ENCODE data around the gene ZPBP2. TPM values are rescaled to one million over a fixed set of nuclear protein-coding genes. Genes with fewer than 3 reads are reported as not detected.
A peak's percentile ranks its signal among the peaks of the same experiment; 100 is the strongest.

The ZPBP2 gene
- total RNA-seq, 1 experiment from 2014 or later: not detected

DNA sequence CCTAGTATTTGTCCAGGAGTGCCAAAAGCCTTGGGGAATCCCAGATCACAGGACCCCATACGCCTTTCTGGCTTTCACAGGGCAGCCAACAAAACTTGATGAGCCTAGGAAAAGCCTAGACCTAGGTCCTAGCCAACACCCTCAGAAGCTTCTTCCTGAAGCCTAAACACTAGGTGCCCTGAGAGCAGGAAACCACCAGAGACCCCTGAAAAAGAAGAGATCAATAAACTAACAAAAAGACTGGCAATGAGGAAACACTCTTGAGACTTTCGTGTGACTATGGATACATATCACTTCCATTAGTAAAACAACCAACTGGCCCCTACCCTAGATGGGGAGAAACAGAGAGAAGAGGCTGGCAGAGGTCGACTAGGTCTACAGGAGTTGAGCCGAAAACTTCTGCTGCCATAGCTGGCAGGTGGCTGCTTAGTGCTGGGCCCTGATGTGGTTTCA, 58.2 kb downstream of the ZPBP2 start:
- ChIA-PET CTCF (interaction anchor here (1.0 to 2.4 kb wide), 2 partner anchors 33 to 54 kb away, joined by 4 to 8 read pairs; partner anchors contain the start of gene PSMD3), POLR2A (interaction anchor here (0.5 to 1.9 kb wide), 3 partner anchors 27 to 54 kb away, joined by 3 to 6 read pairs (median 4); partner anchors contain the start of gene PSMD3)
- TF ChIP-seq RELA (CRISPR knock-in tag; IDR thresholded peaks at IDR 0.05; ENCODE audit: borderline replicate concordance): no peak
- no peak for TF ChIP-seq ZNF317 (CRISPR knock-in tag; IDR thresholded peaks at IDR 0.05; ENCODE audit: borderline replicate concordance, low read depth)
- TF ChIP-seq, protein P1, sequence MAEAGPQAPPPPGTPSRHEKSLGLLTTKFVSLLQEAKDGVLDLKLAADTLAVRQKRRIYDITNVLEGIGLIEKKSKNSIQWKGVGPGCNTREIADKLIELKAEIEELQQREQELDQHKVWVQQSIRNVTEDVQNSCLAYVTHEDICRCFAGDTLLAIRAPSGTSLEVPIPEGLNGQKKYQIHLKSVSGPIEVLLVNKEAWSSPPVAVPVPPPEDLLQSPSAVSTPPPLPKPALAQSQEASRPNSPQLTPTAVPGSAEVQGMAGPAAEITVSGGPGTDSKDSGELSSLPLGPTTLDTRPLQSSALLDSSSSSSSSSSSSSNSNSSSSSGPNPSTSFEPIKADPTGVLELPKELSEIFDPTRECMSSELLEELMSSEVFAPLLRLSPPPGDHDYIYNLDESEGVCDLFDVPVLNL (CRISPR knock-in tag; IDR thresholded peaks at IDR 0.05; ENCODE audit: borderline replicate concordance, low read depth): no peak
- no peak for TF ChIP-seq JUN (CRISPR knock-in tag; IDR thresholded peaks at IDR 0.05)
- TF ChIP-seq EMX1 (CRISPR knock-in tag; IDR thresholded peaks at IDR 0.05): no peak
- no peak for TF ChIP-seq ESRRA (CRISPR knock-in tag; IDR thresholded peaks at IDR 0.05; ENCODE audit: borderline replicate concordance)
- no peak for TF ChIP-seq NFYB (CRISPR knock-in tag; conservative IDR thresholded peaks at IDR 0.05; ENCODE audit: low read depth)
- TF ChIP-seq, protein P2, sequence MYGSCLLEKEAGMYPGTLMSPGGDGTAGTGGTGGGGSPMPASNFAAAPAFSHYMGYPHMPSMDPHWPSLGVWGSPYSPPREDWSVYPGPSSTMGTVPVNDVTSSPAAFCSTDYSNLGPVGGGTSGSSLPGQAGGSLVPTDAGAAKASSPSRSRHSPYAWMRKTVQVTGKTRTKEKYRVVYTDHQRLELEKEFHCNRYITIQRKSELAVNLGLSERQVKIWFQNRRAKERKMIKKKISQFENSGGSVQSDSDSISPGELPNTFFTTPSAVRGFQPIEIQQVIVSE (CRISPR knock-in tag; IDR thresholded peaks at IDR 0.05; ENCODE audit: borderline replicate concordance): no peak
- no peak for TF ChIP-seq PRRX2 (CRISPR knock-in tag; IDR thresholded peaks at IDR 0.05)
- ATAC-seq: no peak
- Mint-ChIP-seq H3K9me3 (no peaks in the 10 kb centered on the region), H3K36me3 (peaks cover 13% of the 10 kb centered on the region), H3K4me1 (peaks cover 38% of the 10 kb centered on the region), H3K4me3 (peak overlapping the region; percentile 82), H3K27me3 (ENCODE audit: low read depth) (peaks cover 4% of the 10 kb centered on the region; the same call in 1 of the 2 replicates), H3K27ac (no peak overlapping the region)
- DNase-seq (ENCODE audit: low spot score): no peak

DNA sequence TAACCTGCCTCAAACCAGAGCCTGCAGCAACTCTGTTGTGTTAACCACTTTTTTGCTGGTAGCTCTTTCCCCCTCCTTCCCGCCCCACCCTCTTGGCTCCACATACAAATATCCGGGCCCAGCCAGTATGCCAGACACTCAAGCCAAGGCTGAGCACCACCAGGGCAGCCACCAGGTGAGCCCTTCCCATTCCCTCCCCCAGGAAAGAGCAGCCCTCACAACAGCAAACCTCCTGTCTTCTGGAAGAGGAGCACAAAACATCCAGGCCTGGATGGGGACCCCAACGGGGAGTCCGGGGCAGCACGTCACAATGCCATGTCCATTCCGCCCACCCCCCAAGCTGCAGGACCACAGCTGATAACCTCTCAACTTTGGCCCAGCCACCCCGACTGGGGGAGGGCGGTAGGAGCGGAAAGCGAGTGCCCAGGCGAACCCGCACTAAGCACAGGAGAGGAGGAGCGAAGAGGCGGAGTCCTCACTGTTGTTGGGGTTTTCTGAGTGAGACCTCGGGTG, 58.6 kb downstream of the ZPBP2 start:
- Mint-ChIP-seq H3K9me3 (no peaks in the 10 kb centered on the region), H3K27ac (peak overlapping the region; percentile 41; the same call in 1 of the 2 replicates), H3K36me3 (peaks cover 13% of the 10 kb centered on the region), H3K4me1 (peaks cover 38% of the 10 kb centered on the region), H3K27me3 (ENCODE audit: low read depth) (peaks cover 4% of the 10 kb centered on the region; the same call in 1 of the 2 replicates), H3K4me3 (peak overlapping the region; percentile 82)
- peak; percentile 34 for ATAC-seq
- ChIA-PET POLR2A (interaction anchor here (0.5 to 1.9 kb wide), 4 partner anchors 27 to 85 kb away, joined by 3 to 6 read pairs (median 4); partner anchors contain the start of gene PSMD3), CTCF (interaction anchor here (1.0 to 2.4 kb wide), 5 partner anchors 15 to 91 kb away, joined by 3 to 8 read pairs (median 4); partner anchors contain the start of gene PSMD3)
- peak; percentile 58 for DNase-seq (ENCODE audit: low spot score)
- TF ChIP-seq SP1 (CRISPR knock-in tag; conservative IDR thresholded peaks at IDR 0.05): no peak
- TF ChIP-seq, protein P3, sequence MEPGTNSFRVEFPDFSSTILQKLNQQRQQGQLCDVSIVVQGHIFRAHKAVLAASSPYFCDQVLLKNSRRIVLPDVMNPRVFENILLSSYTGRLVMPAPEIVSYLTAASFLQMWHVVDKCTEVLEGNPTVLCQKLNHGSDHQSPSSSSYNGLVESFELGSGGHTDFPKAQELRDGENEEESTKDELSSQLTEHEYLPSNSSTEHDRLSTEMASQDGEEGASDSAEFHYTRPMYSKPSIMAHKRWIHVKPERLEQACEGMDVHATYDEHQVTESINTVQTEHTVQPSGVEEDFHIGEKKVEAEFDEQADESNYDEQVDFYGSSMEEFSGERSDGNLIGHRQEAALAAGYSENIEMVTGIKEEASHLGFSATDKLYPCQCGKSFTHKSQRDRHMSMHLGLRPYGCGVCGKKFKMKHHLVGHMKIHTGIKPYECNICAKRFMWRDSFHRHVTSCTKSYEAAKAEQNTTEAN (CRISPR knock-in tag; IDR thresholded peaks at IDR 0.05): no peak
- TF ChIP-seq FOXP1 (CRISPR knock-in tag; IDR thresholded peaks at IDR 0.05; ENCODE audit: borderline replicate concordance): no peak
- TF ChIP-seq TCF7 (CRISPR knock-in tag; IDR thresholded peaks at IDR 0.05; ENCODE audit: low read depth): no peak
- no peak for TF ChIP-seq SOX15 (CRISPR knock-in tag; IDR thresholded peaks at IDR 0.05)
- TF ChIP-seq, protein P1 (CRISPR knock-in tag; IDR thresholded peaks at IDR 0.05; ENCODE audit: borderline replicate concordance, low read depth): 0 out of 2 replicates have a peak, but pooled peaks have one; percentile 34
- TF ChIP-seq, protein P4, sequence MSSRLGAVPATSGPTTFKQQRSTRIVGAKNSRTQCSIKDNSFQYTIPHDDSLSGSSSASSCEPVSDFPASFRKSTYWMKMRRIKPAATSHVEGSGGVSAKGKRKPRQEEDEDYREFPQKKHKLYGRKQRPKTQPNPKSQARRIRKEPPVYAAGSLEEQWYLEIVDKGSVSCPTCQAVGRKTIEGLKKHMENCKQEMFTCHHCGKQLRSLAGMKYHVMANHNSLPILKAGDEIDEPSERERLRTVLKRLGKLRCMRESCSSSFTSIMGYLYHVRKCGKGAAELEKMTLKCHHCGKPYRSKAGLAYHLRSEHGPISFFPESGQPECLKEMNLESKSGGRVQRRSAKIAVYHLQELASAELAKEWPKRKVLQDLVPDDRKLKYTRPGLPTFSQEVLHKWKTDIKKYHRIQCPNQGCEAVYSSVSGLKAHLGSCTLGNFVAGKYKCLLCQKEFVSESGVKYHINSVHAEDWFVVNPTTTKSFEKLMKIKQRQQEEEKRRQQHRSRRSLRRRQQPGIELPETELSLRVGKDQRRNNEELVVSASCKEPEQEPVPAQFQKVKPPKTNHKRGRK (CRISPR knock-in tag; IDR thresholded peaks at IDR 0.05; ENCODE audit: borderline replicate concordance): no peak
- TF ChIP-seq, protein P5, sequence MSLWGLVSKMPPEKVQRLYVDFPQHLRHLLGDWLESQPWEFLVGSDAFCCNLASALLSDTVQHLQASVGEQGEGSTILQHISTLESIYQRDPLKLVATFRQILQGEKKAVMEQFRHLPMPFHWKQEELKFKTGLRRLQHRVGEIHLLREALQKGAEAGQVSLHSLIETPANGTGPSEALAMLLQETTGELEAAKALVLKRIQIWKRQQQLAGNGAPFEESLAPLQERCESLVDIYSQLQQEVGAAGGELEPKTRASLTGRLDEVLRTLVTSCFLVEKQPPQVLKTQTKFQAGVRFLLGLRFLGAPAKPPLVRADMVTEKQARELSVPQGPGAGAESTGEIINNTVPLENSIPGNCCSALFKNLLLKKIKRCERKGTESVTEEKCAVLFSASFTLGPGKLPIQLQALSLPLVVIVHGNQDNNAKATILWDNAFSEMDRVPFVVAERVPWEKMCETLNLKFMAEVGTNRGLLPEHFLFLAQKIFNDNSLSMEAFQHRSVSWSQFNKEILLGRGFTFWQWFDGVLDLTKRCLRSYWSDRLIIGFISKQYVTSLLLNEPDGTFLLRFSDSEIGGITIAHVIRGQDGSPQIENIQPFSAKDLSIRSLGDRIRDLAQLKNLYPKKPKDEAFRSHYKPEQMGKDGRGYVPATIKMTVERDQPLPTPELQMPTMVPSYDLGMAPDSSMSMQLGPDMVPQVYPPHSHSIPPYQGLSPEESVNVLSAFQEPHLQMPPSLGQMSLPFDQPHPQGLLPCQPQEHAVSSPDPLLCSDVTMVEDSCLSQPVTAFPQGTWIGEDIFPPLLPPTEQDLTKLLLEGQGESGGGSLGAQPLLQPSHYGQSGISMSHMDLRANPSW (CRISPR knock-in tag; conservative IDR thresholded peaks at IDR 0.05; ENCODE audit: low read depth): no peak
- peak; percentile 68 for TF ChIP-seq NR2C2 (CRISPR knock-in tag; IDR thresholded peaks at IDR 0.05)
